ENCODE results near the gene RCC1. TPM values are rescaled to one million over a fixed set of nuclear protein-coding genes. Genes with fewer than 3 reads are reported as not detected.

The RCC1 gene
- total RNA-seq, 1 donor from 2014 or later = 20.5 TPM

DNA sequence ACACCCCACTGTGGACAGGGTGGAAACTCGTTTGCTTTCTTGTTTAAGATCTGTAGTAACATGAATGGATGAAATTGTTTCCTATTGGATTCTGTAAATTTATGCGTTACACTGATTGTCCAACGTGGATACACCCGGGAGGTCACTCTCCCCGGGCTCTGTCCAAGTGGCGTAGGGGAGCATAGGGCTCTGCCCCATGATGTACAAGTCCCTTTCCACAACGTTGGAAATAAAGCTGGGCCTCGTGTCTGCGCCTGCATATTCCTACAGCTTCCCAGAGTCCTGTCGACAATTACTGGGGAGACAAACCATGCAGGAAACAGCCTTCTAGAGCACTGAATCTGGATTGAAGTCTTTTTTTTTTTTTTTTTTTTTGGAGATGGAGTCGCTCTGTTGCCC is 1.4 kb downstream of the RCC1 start:
- H3K27ac Mint-ChIP-seq (ENCODE audit: unreplicated experiment) = peak overlapping the region; percentile 97
- no peaks in the 10 kb centered on the region for H3K27me3 Mint-ChIP-seq (ENCODE audit: low read depth)
- DNase-seq (ENCODE audit: low spot score) = no peak
- TF ChIP-seq, protein P1, sequence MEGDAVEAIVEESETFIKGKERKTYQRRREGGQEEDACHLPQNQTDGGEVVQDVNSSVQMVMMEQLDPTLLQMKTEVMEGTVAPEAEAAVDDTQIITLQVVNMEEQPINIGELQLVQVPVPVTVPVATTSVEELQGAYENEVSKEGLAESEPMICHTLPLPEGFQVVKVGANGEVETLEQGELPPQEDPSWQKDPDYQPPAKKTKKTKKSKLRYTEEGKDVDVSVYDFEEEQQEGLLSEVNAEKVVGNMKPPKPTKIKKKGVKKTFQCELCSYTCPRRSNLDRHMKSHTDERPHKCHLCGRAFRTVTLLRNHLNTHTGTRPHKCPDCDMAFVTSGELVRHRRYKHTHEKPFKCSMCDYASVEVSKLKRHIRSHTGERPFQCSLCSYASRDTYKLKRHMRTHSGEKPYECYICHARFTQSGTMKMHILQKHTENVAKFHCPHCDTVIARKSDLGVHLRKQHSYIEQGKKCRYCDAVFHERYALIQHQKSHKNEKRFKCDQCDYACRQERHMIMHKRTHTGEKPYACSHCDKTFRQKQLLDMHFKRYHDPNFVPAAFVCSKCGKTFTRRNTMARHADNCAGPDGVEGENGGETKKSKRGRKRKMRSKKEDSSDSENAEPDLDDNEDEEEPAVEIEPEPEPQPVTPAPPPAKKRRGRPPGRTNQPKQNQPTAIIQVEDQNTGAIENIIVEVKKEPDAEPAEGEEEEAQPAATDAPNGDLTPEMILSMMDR (IDR thresholded peaks at IDR 0.05) = no peak
- peaks cover 46% of the 10 kb centered on the region for H3K4me1 Mint-ChIP-seq (ENCODE audit: low read depth)
- no peaks in the 10 kb centered on the region for H3K9me3 Mint-ChIP-seq (ENCODE audit: low read depth)
- H3K36me3 Mint-ChIP-seq (ENCODE audit: low read depth) = peaks cover 48% of the 10 kb centered on the region
- peak overlapping the region; percentile 98 for H3K4me3 Mint-ChIP-seq (ENCODE audit: unreplicated experiment)

DNA sequence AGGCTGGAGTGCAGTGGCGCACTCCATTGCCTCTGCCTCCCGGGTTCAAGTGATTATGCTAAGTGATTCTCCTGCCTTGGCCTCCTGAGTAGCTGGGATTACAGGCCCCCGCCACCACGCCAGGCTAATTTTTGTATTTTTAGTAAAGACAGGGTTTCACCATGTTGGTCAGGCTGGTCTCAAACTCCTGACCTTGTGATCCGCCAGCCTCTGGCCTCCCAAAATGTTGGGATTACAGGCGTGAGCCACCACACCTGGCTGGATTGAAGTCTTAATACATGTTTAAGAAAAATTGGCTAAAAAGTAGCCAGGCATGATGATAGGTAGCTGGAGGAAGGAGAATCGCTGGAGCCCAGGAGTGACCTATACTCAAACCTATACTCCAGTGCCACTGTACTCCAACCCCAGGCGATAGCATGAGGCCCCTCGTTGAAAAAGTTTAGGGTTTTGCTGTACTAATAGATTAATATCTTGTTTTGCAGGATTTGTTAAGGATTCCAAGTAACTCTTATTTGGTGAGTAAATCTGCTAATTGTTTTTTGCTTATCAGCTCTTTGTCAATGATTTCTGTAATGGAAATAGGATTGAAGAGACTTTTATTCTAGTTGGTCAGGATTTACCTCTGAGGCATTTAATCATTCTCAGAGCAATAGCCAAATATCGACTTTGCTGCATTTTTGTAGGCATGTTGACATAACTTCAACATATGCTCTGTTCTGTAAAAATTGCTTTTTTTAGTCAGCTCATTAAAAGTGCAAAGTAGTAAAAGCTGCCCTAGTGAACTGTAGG is 2.0 kb downstream of the RCC1 start:
- Mint-ChIP-seq H3K27ac (ENCODE audit: unreplicated experiment) (peak overlapping the region; percentile 97), H3K27me3 (ENCODE audit: low read depth) (no peaks in the 10 kb centered on the region), H3K4me1 (ENCODE audit: low read depth) (peaks cover 51% of the 10 kb centered on the region), H3K9me3 (ENCODE audit: low read depth) (no peaks in the 10 kb centered on the region), H3K4me3 (ENCODE audit: unreplicated experiment) (peak overlapping the region; percentile 98), H3K36me3 (ENCODE audit: low read depth) (peaks cover 53% of the 10 kb centered on the region)
- TF ChIP-seq, protein P1 (IDR thresholded peaks at IDR 0.05) = no peak
- DNase-seq (ENCODE audit: low spot score) = no peak

DNA sequence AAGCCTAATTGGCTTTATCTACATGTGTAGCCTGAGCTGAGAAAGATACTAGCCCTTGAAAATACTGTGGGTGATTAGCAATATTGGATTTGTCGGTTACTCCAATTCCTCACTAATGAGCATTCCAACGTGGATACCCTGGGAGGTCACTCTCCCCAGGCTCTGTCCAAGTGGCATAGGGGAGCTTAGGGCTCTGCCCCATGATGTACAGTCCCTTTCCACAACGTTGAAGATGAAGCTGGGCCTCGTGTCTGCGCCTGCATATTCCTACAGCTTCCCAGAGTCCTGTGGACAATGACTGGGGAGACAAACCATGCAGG is 2.6 kb downstream of the RCC1 start:
- Mint-ChIP-seq H3K36me3 (ENCODE audit: low read depth) (peaks cover 53% of the 10 kb centered on the region), H3K4me1 (ENCODE audit: low read depth) (peaks cover 51% of the 10 kb centered on the region), H3K9me3 (ENCODE audit: low read depth) (no peaks in the 10 kb centered on the region), H3K27ac (ENCODE audit: unreplicated experiment) (peak overlapping the region; percentile 97), H3K4me3 (ENCODE audit: unreplicated experiment) (peak overlapping the region; percentile 98), H3K27me3 (ENCODE audit: low read depth) (no peaks in the 10 kb centered on the region)
- no peak for DNase-seq (ENCODE audit: low spot score)
- TF ChIP-seq, protein P1 (IDR thresholded peaks at IDR 0.05) = no peak

DNA sequence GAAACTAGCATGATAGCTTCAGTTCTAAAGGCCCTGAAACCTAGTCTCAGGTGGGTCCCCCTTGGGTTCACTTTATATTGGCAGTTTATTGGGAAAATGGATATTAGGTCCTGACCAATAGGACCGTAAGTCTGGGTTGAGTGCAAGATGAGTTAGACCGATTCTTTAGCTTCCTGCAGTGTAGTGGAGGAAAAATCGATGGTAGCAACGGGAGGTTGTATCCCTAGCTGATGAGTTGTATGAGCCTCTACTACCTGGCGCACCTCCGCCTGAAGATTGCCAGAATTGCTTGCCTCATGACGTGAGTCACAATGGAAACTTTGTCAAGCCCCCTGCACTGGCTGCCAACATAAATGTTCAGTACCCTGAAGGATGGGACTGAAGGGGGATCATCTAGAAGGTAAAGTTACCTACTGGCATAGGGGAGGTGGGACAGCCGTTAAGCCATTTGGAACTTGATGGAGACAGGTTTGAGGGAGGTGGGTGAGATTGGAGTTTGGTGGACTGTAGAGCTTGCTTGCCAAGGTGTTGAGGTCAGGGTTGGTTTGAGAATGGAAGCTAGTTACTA is 3.9 kb downstream of the RCC1 start:
- Mint-ChIP-seq H3K9me3 (ENCODE audit: low read depth) (no peaks in the 10 kb centered on the region), H3K4me3 (ENCODE audit: unreplicated experiment) (peak overlapping the region; percentile 98), H3K27ac (ENCODE audit: unreplicated experiment) (peak overlapping the region; percentile 97), H3K4me1 (ENCODE audit: low read depth) (peaks cover 51% of the 10 kb centered on the region), H3K27me3 (ENCODE audit: low read depth) (no peaks in the 10 kb centered on the region), H3K36me3 (ENCODE audit: low read depth) (peaks cover 53% of the 10 kb centered on the region)
- TF ChIP-seq, protein P1 (IDR thresholded peaks at IDR 0.05) = no peak
- DNase-seq (ENCODE audit: low spot score) = no peak

DNA sequence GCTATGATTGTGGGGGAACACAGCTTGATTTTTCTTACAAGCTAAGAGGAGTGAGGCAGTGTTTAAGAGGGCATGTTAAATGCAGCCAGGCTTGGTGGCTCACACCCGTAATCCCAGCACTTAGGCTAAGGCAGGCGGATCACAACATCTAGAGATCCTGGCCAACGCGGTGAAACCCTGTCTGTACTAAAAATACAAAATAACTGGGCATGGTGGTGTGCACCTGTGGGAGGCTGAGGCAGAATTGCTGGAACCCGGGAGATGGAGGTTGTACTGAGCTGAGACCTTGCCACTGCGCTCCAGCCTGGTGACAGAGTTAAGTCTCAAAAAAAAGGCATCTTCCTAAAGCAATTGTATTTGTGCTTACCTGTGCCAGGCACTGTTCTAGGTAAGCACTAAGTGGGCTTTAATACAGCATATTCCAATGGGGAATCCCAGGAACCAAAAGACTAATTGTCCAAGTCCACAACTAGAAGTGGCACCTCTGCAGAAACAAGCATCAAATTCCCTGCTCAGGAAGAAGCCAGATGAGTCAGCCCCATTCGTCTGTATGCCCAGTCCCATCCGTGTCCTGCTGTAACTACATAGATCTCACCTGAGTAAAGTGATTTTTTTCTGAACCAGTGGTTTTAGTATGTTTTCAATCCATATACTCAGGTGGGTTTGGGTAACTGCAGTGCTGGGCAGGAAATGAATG is 4.6 kb downstream of the RCC1 start:
- Mint-ChIP-seq H3K9me3 (ENCODE audit: low read depth) (no peaks in the 10 kb centered on the region), H3K27me3 (ENCODE audit: low read depth) (no peaks in the 10 kb centered on the region), H3K36me3 (ENCODE audit: low read depth) (peaks cover 53% of the 10 kb centered on the region), H3K27ac (ENCODE audit: unreplicated experiment) (peak overlapping the region; percentile 97), H3K4me3 (ENCODE audit: unreplicated experiment) (peak overlapping the region; percentile 98), H3K4me1 (ENCODE audit: low read depth) (peaks cover 47% of the 10 kb centered on the region)
- TF ChIP-seq, protein P1 (IDR thresholded peaks at IDR 0.05) = no peak
- DNase-seq (ENCODE audit: low spot score) = no peak
